NCI-H510A (cell line): ENCODE results near the gene KRT86.
"Not testable (repeated sequence)": the region's sequence is repeated elsewhere in the genome, so short reads cannot be mapped to it uniquely, and the experiment has no call there.

Experiments
- DNase-seq: peaks from one replicate; lab custom pipeline; 2025; lab: John Stamatoyannopoulos, UW

KRT86 gene

GRCh38 chr12:52267699-52268098 lies 6.7 kb upstream of the KRT86 start:
- DNase-seq, result no peak

- DNase-seq, result no peak
These were observed 6.2 kb upstream of the KRT86 start for GRCh38 chr12:52268212-52268611.

GRCh38 chr12:52270541-52271070 lies 3.8 kb upstream of the KRT86 start:
- no peak for DNase-seq

- no peak for DNase-seq
These were observed 3.3 kb upstream of the KRT86 start for GRCh38 chr12:52271158-52271557.

- no peak for DNase-seq
These were observed 1.2 kb downstream of the KRT86 start for GRCh38 chr12:52275686-52276085.

GRCh38 chr12:52277486-52278245 lies 3.2 kb downstream of the KRT86 start:
- peak; percentile 72 for DNase-seq

- peak; percentile 39 for DNase-seq
These were observed 4.4 kb downstream of the KRT86 start for GRCh38 chr12:52278575-52279421.

GRCh38 chr12:52279422-52280318 lies 5.2 kb downstream of the KRT86 start:
- DNase-seq, result no peak

GRCh38 chr12:52280319-52280795 lies 5.9 kb downstream of the KRT86 start:
- DNase-seq, result no peak

- no peak for DNase-seq
These were observed 6.5 kb downstream of the KRT86 start for GRCh38 chr12:52280796-52281560.

- DNase-seq, result no peak
These were observed 10.2 kb downstream of the KRT86 start for GRCh38 chr12:52284562-52285171.

GRCh38 chr12:52285172-52285745 lies 10.8 kb downstream of the KRT86 start:
- no peak for DNase-seq

GRCh38 chr12:52285851-52286530 lies 11.5 kb downstream of the KRT86 start:
- no peak for DNase-seq

GRCh38 chr12:52286857-52287785 lies 12.7 kb downstream of the KRT86 start:
- DNase-seq, result not testable (repeated sequence)

- DNase-seq, result not testable (repeated sequence)
These were observed 13.7 kb downstream of the KRT86 start for GRCh38 chr12:52287816-52288805.

- DNase-seq, result not testable (repeated sequence)
These were observed 16.2 kb downstream of the KRT86 start for GRCh38 chr12:52290483-52291134.
